Prostate gland (tissue), 2 donors: ENCODE results near the gene DHDH.

ENCODE experiments used
- CTCF ChIP-seq, 4 experiments: fragments of 200-600 bp in 2 of 4; fragments of 450-650 bp in 2 of 4; sonication (generic) in 2 of 4; IDR thresholded peaks; 1 replicate in 3 of 4; 2 replicates in 1 of 4; pipeline ENCODE4 v1.5.1; 2016 to 2019; ENCODE audit warnings: antibody characterized with exemption in 4 of 4, mild to moderate bottlenecking in 2 of 4, moderate library complexity in 2 of 4
- POLR2A ChIP-seq: fragments of 450-650 bp; IDR thresholded peaks from one replicate; pipeline ENCODE4 v1.6.1; 2016; ENCODE audit warnings: antibody characterized with exemption, mild to moderate bottlenecking
- POLR2AphosphoS5 ChIP-seq: sonication (generic); formaldehyde crosslinking; IDR thresholded peaks from one replicate; pipeline ENCODE4 v1.6.1; 2017; ENCODE audit warnings: antibody characterized with exemption

- peak; percentile 35 for TF ChIP-seq POLR2A
- no peak for TF ChIP-seq CTCF (IDR thresholded peaks at IDR 0.05)
- TF ChIP-seq POLR2AphosphoS5: peak; percentile 32
These were observed 30.1 kb downstream of the DHDH start for GRCh38 chr19:48963371-48964204.
